Measurements from ENCODE around the gene ALG14.

The ALG14 gene

GRCh38 chr1:94926915-94927404 is 145.8 kb downstream of the ALG14 start, which contains the start of gene CNN3 (continued):
- TF ChIP-seq GLIS2 (tag by site-specific recombination; IDR thresholded peaks at IDR 0.05), result peak; percentile 86
- no peak for TF ChIP-seq ZNF114 (tag by site-specific recombination; IDR thresholded peaks at IDR 0.05)
- TF ChIP-seq ZNF692 (tag by site-specific recombination; IDR thresholded peaks at IDR 0.05), result peak; percentile 61; the same call in 1 of the 2 replicates
- no peak for TF ChIP-seq SETDB1 (IDR thresholded peaks at IDR 0.05; ENCODE audit: insufficient read length, low read length)
- no peak for TF ChIP-seq ZNF704 (tag by site-specific recombination; IDR thresholded peaks at IDR 0.05)
- no peak for TF ChIP-seq ZNF514 (tag by site-specific recombination; IDR thresholded peaks at IDR 0.05)
- TF ChIP-seq ZNF830 (tag by site-specific recombination; IDR thresholded peaks at IDR 0.05; ENCODE audit: low read depth), result no peak
- no peak for TF ChIP-seq ZNF302 (tag by site-specific recombination; IDR thresholded peaks at IDR 0.05; ENCODE audit: low read depth)
- TF ChIP-seq FEZF1 (tag by site-specific recombination; IDR thresholded peaks at IDR 0.05), result no peak
- TF ChIP-seq MYNN (tag by site-specific recombination; IDR thresholded peaks at IDR 0.05; ENCODE audit: borderline replicate concordance), result no peak
- TF ChIP-seq ZNF571 (tag by site-specific recombination; IDR thresholded peaks at IDR 0.05), result no peak
- TF ChIP-seq KLF1 (tag by site-specific recombination; IDR thresholded peaks at IDR 0.05), result peak; percentile 38; the same call in 1 of the 2 replicates
- TF ChIP-seq ZFP41 (tag by site-specific recombination; IDR thresholded peaks at IDR 0.05; ENCODE audit: borderline replicate concordance), result no peak
- TF ChIP-seq ZNF341 (tag by site-specific recombination; IDR thresholded peaks at IDR 0.05; ENCODE audit: low read depth), result peak; percentile 77
- TF ChIP-seq ZBTB21 (tag by site-specific recombination; IDR thresholded peaks at IDR 0.05), result no peak
- no peak for TF ChIP-seq TSHZ1 (tag by site-specific recombination; IDR thresholded peaks at IDR 0.05; ENCODE audit: borderline replicate concordance)
- TF ChIP-seq ZNF311 (tag by site-specific recombination; IDR thresholded peaks at IDR 0.05; ENCODE audit: borderline replicate concordance), result no peak
- TF ChIP-seq PRDM6 (tag by site-specific recombination; IDR thresholded peaks at IDR 0.05), result no peak
- no peak for TF ChIP-seq ZNF362 (tag by site-specific recombination; IDR thresholded peaks at IDR 0.05)
- 0 out of 2 replicates have a peak, but pooled peaks have one; percentile 20 for TF ChIP-seq TCF7L2 (IDR thresholded peaks at IDR 0.05; ENCODE audit: borderline replicate concordance, low read depth, low read length)
- TF ChIP-seq GLI2 (tag by site-specific recombination; IDR thresholded peaks at IDR 0.05; ENCODE audit: borderline replicate concordance, low read depth), result no peak
- no peak for TF ChIP-seq ZNF624 (tag by site-specific recombination; IDR thresholded peaks at IDR 0.05)
- TF ChIP-seq HOXA7 (CRISPR knock-in tag; IDR thresholded peaks at IDR 0.05; ENCODE audit: borderline replicate concordance), result no peak
- TF ChIP-seq ZBTB20 (tag by site-specific recombination; IDR thresholded peaks at IDR 0.05), result no peak
- no peak; the same call in 1 of the 2 replicates for TF ChIP-seq CTCF (tag by site-specific recombination; IDR thresholded peaks at IDR 0.05)
- peak; percentile 71 for TF ChIP-seq ZXDB (tag by site-specific recombination; IDR thresholded peaks at IDR 0.05)
- TF ChIP-seq ZNF146 (tag by site-specific recombination; IDR thresholded peaks at IDR 0.05), result no peak
- TF ChIP-seq ZNF707 (tag by site-specific recombination; IDR thresholded peaks at IDR 0.05), result no peak
- no peak for TF ChIP-seq ZNF549 (tag by site-specific recombination; IDR thresholded peaks at IDR 0.05)
- no peak for TF ChIP-seq RBAK (tag by site-specific recombination; IDR thresholded peaks at IDR 0.05)
- no peak; the same call in 1 of the 2 replicates for TF ChIP-seq KLF9 (tag by site-specific recombination; IDR thresholded peaks at IDR 0.05; ENCODE audit: low read depth)

All from HEK293 (cell line).